GM23338 (cell line): ENCODE results near the gene LRSAM1. TPM values are rescaled to one million over a fixed set of nuclear protein-coding genes. Genes with fewer than 3 reads are reported as not detected.

Source experiments
- ATAC-seq: fragments of 200-7000 bp; cut with Tn5 transposase; 3 replicates; pipeline ENCODE4 v1.9.1; 2020
- DNase-seq: peaks from one replicate; pipeline ENCODE4 v3.0.0-alpha.2; 2015; ENCODE audit warnings: low spot score
- H2AFZ ChIP-seq: fragments of 200-600 bp; sonication (generic); 2 replicates; pipeline ENCODE4 v1.8.0; 2016; ENCODE audit warnings: antibody characterized with exemption, mild to moderate bottlenecking, moderate library complexity
- H3F3A ChIP-seq: fragments of 200-600 bp; sonication (generic); replicated peaks from 2 replicates; pipeline ENCODE4 v1.8.0; 2017; ENCODE audit warnings: antibody characterized with exemption, mixed run types, low read depth
- H3K27ac ChIP-seq: fragments of 200-600 bp; sonication (generic); 2 replicates; pipeline ENCODE4 v1.6.1; 2016; ENCODE audit warnings: low read depth
- H3K27me3 ChIP-seq: fragments of 200-600 bp; sonication (generic); 2 replicates; pipeline ENCODE4 v1.8.0; 2016; ENCODE audit warnings: mild to moderate bottlenecking, mixed run types, moderate library complexity; ENCODE audit not compliant: insufficient read depth
- H3K36me3 ChIP-seq: fragments of 200-600 bp; sonication (generic); 2 replicates; pipeline ENCODE4 v1.8.0; 2016; ENCODE audit warnings: mild to moderate bottlenecking; ENCODE audit not compliant: insufficient read depth
- H3K4me1 ChIP-seq: fragments of 200-600 bp; sonication (generic); 2 replicates; pipeline ENCODE4 v1.8.0; 2016; ENCODE audit warnings: mild to moderate bottlenecking, moderate library complexity; ENCODE audit not compliant: insufficient read depth
- H3K4me2 ChIP-seq: fragments of 200-600 bp; sonication (generic); 2 replicates; pipeline ENCODE4 v1.7.1; 2017; ENCODE audit warnings: mixed run types
- H3K4me3 ChIP-seq: fragments of 200-600 bp; sonication (generic); 2 replicates; pipeline ENCODE4 v1.6.1; 2016; ENCODE audit warnings: mixed run types
- H3K79me2 ChIP-seq: fragments of 200-600 bp; sonication (generic); replicated peaks from 2 replicates; pipeline ENCODE4 v1.8.0; 2017; ENCODE audit warnings: mild to moderate bottlenecking; ENCODE audit not compliant: insufficient read depth
- H3K9me2 ChIP-seq: fragments of 200-600 bp; sonication (generic); 2 replicates; pipeline ENCODE4 v1.8.0; 2017; ENCODE audit not compliant: insufficient read depth
- H4K20me1 ChIP-seq: fragments of 200-600 bp; sonication (generic); replicated peaks from 2 replicates; pipeline ENCODE4 v1.8.0; 2017; ENCODE audit warnings: mild to moderate bottlenecking; ENCODE audit not compliant: insufficient read depth
- H3K27ac Mint-ChIP-seq: 2 replicates; pipeline ENCODE4 v1.8.0; 2020; ENCODE audit warnings: inconsistent platforms, mild to moderate bottlenecking, moderate library complexity, mixed read lengths
- H3K27me3 Mint-ChIP-seq: 3 replicates; pipeline ENCODE4 v1.8.0; 2022; ENCODE audit warnings: low read depth, mild to moderate bottlenecking, moderate library complexity, mixed read lengths, inconsistent platforms; ENCODE audit not compliant: insufficient read depth, poor library complexity
- H3K36me3 Mint-ChIP-seq: 3 replicates; pipeline ENCODE4 v1.8.0; 2021; ENCODE audit warnings: low read depth, mild to moderate bottlenecking, inconsistent platforms, moderate library complexity, mixed read lengths
- H3K4me1 Mint-ChIP-seq: 3 replicates; pipeline ENCODE4 v1.8.0; 2020; ENCODE audit warnings: mild to moderate bottlenecking, inconsistent platforms, mixed read lengths
- H3K4me3 Mint-ChIP-seq: 3 replicates; pipeline ENCODE4 v1.8.0; 2021; ENCODE audit warnings: moderate library complexity, mild to moderate bottlenecking, inconsistent platforms, mixed read lengths
- H3K9me3 Mint-ChIP-seq: 3 replicates; pipeline ENCODE4 v1.8.0; 2020; ENCODE audit warnings: moderate library complexity, mild to moderate bottlenecking, inconsistent platforms, mixed read lengths
- polyA plus RNA-seq: library from polyadenylated mRNA; unstranded; fragments of >200 nt; fragmentation: Nextera tagmentation; extraction: Ambion mirVana; gene quantifications from 2 replicates; pipeline ENCODE4 v1.2.1, GENCODE V29; 2016
- total RNA-seq: library from RNA; depleted of rRNA; stranded (reverse); fragments of >200 nt; shearing (Covaris generic); gene quantifications from 2 replicates; pipeline ENCODE4 v1.2.3, GENCODE V29; 2014
- TF ChIP-seq, protein P1 (sequence below), 2 experiments: fragments of 200-600 bp in 1 of 2; sonication (generic) in 1 of 2; conservative IDR thresholded peaks; 2 replicates each; pipeline versions ENCODE4 v1.5.1 to v1.6.1; 2016 to 2017; ENCODE audit warnings: antibody characterized with exemption in 2 of 2, low read depth in 2 of 2, mild to moderate bottlenecking in 2 of 2, moderate library complexity in 1 of 2
- TF ChIP-seq, protein P2 (sequence below): fragments of 250-450 bp; sonication (Bioruptor Pico); IDR thresholded peaks from 2 replicates; pipeline ENCODE4 v1.5.0; 2020; ENCODE audit warnings: mild to moderate bottlenecking, moderate library complexity

The LRSAM1 gene
- total and polyA plus RNA-seq, 2 experiments from 2014 or later, result 12.8 to 21.9 TPM

DNA sequence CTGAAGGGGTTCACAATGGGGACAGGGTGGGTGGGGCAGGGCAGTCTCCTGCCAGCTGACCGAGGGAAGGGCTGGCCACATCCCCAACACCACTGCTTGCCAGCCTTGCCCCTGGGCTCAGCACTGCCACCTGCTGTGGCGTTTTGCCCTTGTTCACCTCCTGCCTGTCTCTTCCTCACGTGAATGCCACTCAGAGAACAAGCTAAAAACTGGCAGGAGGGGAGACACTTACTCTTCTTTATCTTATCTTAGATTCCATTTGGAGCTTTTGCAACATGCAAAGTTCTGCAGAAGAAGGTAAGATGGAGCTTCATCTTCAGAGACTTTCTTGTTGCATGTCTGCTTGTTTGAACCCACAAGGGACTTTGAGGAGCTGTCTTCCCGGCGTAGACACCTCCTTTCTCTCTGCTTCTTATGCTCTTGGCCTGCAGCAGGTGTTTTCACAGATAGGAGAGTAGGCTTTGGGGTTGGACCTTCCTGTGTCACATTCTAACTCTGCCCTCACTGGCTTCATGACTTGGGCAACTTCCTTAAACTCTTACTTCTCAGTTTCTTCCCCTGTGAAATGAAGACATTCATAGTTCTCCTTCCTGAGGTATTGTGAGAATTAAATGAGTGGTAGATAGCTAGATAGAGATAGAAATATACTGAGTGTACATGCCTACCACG lies 4.1 kb downstream of the LRSAM1 start:
- Histone ChIP-seq H3K9me2 (no peaks in the 10 kb centered on the region), H3K27me3 (no peaks in the 10 kb centered on the region), H3F3A (peaks cover 10% of the 10 kb centered on the region), H3K27ac (no peak overlapping the region), H3K4me1 (no peaks in the 10 kb centered on the region), H3K4me3 (no peak overlapping the region), H3K79me2 (peaks cover 19% of the 10 kb centered on the region), H3K4me2 (no peak overlapping the region), H3K36me3 (peaks cover 11% of the 10 kb centered on the region; the same call in 1 of the 2 replicates), H4K20me1 (peaks cover 8% of the 10 kb centered on the region), H2AFZ (no peak overlapping the region)
- no peak overlapping the region; the same call in 2 of the 3 replicates for H3K4me3 Mint-ChIP-seq
- TF ChIP-seq, protein P1, sequence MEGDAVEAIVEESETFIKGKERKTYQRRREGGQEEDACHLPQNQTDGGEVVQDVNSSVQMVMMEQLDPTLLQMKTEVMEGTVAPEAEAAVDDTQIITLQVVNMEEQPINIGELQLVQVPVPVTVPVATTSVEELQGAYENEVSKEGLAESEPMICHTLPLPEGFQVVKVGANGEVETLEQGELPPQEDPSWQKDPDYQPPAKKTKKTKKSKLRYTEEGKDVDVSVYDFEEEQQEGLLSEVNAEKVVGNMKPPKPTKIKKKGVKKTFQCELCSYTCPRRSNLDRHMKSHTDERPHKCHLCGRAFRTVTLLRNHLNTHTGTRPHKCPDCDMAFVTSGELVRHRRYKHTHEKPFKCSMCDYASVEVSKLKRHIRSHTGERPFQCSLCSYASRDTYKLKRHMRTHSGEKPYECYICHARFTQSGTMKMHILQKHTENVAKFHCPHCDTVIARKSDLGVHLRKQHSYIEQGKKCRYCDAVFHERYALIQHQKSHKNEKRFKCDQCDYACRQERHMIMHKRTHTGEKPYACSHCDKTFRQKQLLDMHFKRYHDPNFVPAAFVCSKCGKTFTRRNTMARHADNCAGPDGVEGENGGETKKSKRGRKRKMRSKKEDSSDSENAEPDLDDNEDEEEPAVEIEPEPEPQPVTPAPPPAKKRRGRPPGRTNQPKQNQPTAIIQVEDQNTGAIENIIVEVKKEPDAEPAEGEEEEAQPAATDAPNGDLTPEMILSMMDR (conservative IDR thresholded peaks at IDR 0.05; ENCODE audit: low read depth in 2 of 2), result peak in 1 of 2 experiments; percentile 57; a peak in 2 of 4 replicates
- TF ChIP-seq, protein P2, sequence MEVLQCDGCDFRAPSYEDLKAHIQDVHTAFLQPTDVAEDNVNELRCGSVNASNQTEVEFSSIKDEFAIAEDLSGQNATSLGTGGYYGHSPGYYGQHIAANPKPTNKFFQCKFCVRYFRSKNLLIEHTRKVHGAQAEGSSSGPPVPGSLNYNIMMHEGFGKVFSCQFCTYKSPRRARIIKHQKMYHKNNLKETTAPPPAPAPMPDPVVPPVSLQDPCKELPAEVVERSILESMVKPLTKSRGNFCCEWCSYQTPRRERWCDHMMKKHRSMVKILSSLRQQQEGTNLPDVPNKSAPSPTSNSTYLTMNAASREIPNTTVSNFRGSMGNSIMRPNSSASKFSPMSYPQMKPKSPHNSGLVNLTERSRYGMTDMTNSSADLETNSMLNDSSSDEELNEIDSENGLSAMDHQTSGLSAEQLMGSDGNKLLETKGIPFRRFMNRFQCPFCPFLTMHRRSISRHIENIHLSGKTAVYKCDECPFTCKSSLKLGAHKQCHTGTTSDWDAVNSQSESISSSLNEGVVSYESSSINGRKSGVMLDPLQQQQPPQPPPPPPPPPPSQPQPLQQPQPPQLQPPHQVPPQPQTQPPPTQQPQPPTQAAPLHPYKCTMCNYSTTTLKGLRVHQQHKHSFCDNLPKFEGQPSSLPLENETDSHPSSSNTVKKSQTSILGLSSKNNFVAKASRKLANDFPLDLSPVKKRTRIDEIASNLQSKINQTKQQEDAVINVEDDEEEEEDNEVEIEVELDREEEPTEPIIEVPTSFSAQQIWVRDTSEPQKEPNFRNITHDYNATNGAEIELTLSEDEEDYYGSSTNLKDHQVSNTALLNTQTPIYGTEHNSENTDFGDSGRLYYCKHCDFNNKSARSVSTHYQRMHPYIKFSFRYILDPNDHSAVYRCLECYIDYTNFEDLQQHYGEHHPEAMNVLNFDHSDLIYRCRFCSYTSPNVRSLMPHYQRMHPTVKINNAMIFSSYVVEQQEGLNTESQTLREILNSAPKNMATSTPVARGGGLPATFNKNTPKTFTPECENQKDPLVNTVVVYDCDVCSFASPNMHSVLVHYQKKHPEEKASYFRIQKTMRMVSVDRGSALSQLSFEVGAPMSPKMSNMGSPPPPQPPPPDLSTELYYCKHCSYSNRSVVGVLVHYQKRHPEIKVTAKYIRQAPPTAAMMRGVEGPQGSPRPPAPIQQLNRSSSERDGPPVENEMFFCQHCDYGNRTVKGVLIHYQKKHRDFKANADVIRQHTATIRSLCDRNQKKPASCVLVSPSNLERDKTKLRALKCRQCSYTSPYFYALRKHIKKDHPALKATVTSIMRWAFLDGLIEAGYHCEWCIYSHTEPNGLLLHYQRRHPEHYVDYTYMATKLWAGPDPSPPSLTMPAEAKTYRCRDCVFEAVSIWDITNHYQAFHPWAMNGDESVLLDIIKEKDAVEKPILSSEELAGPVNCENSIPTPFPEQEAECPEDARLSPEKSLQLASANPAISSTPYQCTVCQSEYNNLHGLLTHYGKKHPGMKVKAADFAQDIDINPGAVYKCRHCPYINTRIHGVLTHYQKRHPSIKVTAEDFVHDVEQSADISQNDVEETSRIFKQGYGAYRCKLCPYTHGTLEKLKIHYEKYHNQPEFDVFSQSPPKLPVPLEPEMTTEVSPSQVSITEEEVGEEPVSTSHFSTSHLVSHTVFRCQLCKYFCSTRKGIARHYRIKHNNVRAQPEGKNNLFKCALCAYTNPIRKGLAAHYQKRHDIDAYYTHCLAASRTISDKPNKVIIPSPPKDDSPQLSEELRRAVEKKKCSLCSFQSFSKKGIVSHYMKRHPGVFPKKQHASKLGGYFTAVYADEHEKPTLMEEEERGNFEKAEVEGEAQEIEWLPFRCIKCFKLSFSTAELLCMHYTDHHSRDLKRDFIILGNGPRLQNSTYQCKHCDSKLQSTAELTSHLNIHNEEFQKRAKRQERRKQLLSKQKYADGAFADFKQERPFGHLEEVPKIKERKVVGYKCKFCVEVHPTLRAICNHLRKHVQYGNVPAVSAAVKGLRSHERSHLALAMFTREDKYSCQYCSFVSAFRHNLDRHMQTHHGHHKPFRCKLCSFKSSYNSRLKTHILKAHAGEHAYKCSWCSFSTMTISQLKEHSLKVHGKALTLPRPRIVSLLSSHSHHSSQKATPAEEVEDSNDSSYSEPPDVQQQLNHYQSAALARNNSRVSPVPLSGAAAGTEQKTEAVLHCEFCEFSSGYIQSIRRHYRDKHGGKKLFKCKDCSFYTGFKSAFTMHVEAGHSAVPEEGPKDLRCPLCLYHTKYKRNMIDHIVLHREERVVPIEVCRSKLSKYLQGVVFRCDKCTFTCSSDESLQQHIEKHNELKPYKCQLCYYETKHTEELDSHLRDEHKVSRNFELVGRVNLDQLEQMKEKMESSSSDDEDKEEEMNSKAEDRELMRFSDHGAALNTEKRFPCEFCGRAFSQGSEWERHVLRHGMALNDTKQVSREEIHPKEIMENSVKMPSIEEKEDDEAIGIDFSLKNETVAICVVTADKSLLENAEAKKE (CRISPR knock-in tag), result no peak
- H3K27me3 Mint-ChIP-seq, result peaks cover 13% of the 10 kb centered on the region
- no peak overlapping the region for H3K27ac Mint-ChIP-seq
- H3K9me3 Mint-ChIP-seq, result peaks cover 2% of the 10 kb centered on the region; the same call in 1 of the 3 replicates
- peaks cover 38% of the 10 kb centered on the region for H3K36me3 Mint-ChIP-seq
- DNase-seq (no peak), ATAC-seq (no peak)
- H3K4me1 Mint-ChIP-seq, result peaks cover 12% of the 10 kb centered on the region
